Activated T-cell treated with anti-CD3 and anti-CD28 coated beads for 4 hours (primary cell): ENCODE data around the gene PTPN13.
"Not testable (repeated sequence)": the region's sequence is repeated elsewhere in the genome, so short reads cannot be mapped to it uniquely, and the experiment has no call there.

ENCODE experiments used
- DNase-seq: peaks from one replicate; pipeline ENCODE4 v3.0.0-alpha.2; 2020

Gene PTPN13

DNA sequence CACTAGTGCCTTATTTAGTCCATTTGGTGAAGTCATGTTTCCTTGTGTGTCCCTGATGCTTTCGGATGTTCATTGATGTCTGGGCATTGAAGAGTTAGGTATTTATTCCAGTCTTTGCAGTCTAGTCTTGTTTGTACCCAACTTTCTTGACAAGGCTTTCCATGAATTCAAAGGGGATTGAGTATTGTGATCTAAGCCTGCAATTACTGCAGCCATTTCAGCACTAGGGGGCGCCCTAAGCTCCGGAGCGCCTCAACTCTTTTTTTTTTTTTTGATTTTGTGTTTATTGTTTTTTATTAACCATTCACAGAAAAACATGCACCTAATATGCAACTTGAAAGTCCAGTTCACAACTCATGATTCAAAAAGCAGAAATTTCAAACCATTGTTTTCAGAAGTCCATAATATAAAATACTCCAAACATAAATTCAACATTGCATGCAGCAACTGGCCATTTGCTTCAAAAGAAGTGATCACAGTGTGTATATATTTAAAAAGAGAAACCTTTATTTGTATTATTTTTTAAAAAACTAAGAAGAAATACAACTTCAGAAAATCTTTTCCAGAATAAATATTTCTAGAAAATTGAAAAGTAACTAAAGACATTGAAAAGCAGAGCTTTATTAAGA lies 59.2 kb downstream of the PTPN13 start:
- no peak for DNase-seq

DNA sequence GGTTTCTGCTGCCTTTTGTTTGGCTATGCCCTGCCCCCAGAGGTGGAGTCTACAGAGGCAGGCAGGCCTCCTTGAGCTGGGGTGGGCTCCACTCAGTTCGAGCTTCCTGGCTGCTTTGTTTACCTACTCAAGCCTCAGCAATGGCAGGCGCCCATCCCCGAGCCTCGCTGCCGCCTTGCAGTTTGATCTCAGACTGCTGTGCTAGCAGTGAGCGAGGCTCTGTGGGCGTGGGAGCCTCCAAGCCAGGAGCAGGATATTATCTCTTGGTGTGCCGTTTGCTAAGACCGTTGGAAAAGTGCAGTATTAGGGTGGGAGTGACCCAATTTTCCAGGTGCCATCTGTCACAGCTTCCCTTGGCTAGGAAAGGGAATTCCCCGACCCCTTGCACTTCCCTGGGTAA lies 62.7 kb downstream of the PTPN13 start:
- DNase-seq: not testable (repeated sequence)

- no peak for DNase-seq
Measured at GRCh38 chr4:86657382-86657781, 63.3 kb downstream of the PTPN13 start.

DNA sequence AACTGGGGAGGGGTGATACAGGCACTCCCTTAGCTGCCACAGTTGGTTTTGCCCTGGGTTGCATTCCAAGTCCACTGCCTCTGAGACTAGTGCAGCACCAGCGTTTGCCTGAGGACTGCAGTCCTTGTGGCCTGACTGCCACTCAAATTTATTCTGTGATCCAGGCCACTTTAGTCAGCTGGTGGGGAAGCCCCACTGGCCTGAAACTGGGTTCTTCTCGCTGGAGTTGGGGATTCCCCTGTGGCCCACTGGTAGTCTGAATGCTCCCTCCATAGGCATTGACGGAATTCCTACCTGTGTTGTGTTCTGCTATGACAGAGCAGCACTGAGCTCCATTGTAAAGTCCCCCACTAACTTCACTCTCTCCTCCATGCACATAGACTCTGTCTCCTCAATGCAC lies 63.8 kb downstream of the PTPN13 start:
- no peak for DNase-seq

DNA sequence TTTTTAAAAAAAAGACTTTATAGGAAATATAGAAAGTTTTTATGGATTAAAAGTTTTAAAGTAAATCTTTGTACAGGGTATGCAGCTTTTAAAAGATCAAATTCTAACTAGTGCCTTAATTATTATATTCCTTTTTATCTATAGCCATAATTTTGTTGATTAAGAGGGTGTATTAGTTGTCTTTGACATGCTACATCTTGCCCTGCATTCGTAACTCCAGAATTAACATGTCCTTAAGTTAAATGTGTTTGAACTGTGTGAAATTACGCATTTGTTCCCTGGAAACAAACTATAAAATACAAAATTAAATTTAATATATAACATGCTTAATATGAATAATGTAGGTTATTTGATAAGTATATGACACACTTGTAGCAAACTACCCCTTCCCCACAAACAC lies 66.3 kb downstream of the PTPN13 start:
- no peak for DNase-seq

DNA sequence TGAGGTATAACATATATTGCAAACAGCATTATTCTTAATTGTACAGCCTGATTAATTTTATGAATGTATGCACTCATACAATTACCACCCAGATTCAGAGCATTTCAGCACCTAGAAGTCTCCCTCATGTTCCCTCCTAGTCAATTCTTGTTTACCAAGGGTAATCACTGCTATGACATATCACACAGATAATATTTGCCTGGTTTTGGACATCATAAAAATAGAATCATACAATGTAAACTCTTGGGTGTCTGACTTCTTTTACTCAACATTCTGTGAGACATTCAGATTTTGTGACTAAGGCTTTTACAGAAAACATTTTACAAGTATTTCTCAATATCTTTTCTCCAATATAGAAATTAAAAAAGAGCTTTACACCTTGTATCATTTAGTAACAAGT lies 66.9 kb downstream of the PTPN13 start:
- no peak for DNase-seq

- no peak for DNase-seq
Measured at GRCh38 chr4:86661418-86661817, 67.3 kb downstream of the PTPN13 start.

GRCh38 chr4:86664959-86665358 lies 70.8 kb downstream of the PTPN13 start:
- no peak for DNase-seq

DNA sequence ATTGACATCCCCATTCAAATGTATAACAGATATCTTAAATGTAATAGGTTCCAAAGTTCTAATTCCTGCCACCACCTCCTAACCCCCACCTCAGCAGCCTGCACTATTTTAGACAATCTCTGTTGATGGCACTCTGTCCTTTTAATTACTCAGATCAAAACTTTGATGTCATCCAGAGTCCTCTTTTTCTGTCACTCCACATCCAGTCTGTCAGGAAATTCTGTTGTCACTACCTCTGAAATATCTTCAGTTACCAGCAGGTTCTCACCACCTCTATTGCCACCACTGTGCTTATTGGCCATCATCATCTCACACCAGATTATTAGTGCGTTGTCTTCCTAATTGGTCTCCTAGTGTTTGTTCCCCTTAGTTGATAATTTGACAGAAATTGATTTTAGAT lies 76.2 kb downstream of the PTPN13 start:
- no peak for DNase-seq

- DNase-seq: no peak
Measured at GRCh38 chr4:86670756-86671155, 76.6 kb downstream of the PTPN13 start.

DNA sequence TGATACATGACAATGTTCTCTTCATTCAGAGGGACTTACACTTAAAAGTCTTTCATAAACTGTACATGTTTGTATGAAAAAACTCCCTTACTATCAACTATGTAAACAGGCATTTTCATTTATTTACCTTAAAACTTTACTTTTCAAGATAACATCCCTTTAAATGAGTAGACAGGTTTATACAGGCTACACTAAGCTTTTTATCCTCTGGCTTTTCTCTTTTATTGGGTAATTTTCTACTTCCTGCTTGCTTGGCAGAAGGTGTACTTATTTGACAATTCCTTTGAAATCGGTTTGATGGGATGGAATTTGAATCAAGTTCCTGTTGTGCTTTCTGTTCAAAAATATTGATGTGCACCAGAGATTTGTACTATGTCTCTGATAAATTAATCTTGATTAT lies 81.4 kb downstream of the PTPN13 start:
- DNase-seq: no peak

DNA sequence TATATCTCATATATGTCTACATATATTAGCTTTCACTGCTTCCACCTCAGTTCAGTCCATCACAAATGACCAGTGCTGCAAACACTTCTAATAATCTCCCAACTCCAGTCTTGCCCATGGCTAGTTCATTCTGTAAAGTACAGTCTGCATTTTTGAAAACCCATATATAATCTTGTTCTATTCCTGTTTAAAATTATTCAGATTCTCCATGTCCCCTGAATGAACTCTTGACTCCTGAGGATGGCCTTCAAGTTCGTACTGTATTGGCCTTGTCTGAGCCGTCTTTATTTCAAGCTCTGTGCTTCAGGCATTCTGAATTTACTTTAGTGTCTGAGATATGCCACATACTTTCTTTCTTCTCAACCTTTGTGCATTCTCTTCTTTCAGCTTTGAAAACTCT lies 84.7 kb downstream of the PTPN13 start:
- DNase-seq: no peak

GRCh38 chr4:86679441-86679840 lies 85.3 kb downstream of the PTPN13 start:
- no peak for DNase-seq

- DNase-seq: no peak
Measured at GRCh38 chr4:86683167-86683566, 89.1 kb downstream of the PTPN13 start.

- DNase-seq: no peak
Measured at GRCh38 chr4:86683983-86684382, 89.9 kb downstream of the PTPN13 start.

DNA sequence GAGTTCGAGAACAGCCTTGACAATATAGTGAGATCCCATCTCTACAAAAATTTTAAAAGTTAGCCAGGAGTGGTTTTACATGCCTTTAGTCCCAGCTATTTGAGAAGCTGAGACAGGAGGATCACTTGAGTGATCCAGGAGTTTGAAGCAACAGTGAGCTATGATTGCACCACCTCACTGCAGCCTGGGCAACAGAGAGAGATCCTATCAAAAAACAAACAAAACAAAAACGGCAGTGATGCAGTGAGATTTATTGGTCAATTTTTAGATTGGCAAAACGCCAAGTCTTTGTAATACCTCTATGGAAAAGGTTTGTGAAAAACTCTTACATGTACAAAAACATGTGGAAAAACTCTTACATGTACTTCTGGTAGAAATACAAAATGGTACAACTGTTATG lies 91.3 kb downstream of the PTPN13 start:
- no peak for DNase-seq

GRCh38 chr4:86686741-86687140 lies 92.6 kb downstream of the PTPN13 start:
- DNase-seq: no peak

GRCh38 chr4:86688026-86688425 lies 93.9 kb downstream of the PTPN13 start:
- no peak for DNase-seq

- DNase-seq: no peak
Measured at GRCh38 chr4:86704601-86705000, 110.5 kb downstream of the PTPN13 start.

DNA sequence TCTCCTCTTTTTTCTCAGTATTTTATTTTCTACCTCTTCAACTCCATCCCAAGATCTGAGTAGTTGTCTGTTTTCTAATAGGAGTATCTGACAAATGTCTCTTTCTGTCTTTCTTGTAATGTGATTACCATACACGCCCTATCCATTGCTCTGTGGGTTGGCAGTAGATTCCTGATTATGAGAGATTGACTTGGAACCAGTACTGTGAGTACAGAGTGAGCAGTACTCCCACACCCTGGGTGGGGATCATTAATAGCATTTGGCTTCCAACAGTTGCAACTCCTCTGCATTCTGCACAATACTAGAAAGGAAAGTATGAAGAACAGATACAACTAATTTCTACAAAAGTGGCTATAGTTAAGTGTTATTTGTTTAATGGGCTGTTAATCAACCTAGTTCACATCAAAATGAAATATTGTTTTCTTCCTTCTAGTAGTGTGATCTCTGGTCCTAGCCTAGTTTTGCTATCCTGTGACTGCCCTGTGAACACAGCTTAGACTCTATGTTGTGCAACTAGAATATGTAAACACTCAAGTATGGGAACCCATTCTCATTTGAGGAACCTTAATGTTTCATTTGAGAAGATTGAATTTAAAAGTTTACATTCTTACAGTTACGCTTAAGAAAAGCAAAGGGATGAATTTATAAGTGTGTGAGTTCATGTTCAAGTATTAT lies 112.9 kb downstream of the PTPN13 start:
- DNase-seq: no peak

DNA sequence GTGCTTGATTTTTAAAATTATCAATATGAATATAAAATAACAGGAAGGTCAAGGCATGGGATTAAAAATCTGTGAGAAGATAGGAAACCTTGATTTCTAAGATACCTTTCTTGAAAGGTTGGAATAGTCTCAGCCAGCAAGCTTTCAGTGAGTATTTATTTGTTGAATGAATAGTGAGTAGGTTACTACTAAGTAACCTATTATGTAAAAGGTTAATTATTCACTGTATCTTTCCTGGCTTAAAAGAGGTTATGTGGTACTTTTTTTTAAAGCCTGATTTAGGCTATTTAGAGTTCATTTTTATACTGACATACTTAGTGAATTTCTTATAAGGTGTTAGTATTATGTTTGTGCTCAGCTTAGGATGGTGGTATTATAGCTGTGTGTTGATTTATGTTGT lies 123.5 kb downstream of the PTPN13 start:
- DNase-seq: no peak

DNA sequence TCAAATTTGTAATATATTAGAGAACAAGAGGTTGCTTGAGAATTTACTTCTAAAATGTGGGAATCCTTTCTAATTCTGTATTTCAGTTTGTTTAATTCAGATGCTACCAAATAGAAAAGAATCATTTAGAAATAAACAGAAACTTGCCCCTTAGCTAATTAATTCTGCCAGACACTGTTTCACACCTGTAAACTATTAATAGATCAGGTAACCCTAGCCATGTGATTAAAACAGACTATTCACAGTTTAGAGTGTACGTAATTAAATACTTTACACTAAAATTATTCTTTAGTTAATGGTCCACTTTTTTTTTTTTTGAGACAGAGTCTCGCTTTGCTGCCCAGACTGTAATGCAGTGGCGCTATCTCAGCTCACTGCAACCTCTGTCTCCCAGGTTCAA lies 124.0 kb downstream of the PTPN13 start:
- DNase-seq: no peak

DNA sequence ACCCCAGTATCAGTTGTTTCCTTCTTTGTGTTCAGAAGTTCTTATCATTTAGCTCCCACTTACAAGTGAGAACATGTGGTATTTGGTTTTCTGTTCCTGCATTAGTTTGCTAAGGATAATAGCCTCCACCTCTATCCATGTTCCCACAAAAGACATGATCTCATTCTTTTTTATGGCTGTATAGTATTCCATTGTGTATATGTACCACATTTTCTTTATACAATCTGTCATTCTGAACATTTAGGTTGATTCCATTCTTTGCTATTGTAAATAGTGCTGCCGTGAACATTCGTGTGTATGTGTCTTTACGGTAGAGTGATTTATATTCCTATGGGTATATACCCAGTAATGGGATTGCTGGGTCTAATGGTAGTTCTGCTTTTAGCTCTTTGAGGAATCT lies 125.0 kb downstream of the PTPN13 start:
- DNase-seq: not testable (repeated sequence)

DNA sequence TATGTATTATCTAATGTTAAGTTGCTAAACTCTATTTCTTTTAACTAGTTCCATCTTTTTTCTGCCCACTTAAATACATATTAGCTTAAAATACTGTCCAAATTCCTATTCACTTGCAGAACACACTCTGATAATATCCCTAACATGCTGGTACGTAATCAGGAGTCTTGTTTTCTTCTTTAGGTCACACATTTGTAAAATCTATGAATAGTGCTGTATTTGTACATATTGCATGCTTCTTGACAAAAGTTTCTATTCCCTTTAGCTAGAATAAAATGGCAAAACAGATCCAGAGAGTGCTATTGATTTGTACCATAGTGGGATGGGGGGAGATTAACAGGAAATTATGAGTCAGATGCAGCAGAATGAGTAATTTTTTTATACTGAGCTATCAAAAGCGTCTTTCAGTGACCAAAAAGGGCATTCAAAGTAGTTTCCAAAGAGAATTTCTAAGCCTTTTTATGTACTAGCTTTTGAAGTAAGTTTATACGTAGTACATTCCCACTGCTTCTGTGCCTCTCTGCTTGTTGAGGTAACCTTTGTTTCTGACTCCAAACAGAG lies 126.5 kb downstream of the PTPN13 start:
- DNase-seq: no peak

DNA sequence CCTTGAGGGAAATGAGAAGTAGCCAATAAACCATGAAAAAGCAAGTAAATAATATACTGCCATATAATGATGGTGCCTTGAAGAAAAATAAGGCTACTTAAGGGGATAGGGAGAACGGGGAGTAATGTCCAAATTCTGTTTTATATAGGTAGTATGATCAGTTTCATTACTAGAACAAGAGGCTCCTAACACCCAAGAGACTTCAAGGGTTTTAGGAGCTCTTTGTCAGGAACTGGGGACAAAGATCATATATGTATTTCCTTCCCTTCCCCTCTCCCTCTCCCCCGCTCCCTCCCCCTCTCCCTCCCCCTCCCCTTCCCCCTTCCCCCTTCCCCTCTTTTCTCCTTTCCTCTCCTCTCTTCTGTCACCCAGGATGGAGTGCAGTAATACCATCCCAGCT lies 127.3 kb downstream of the PTPN13 start:
- DNase-seq: no peak
